ENCODE measurements around the gene NUCKS1. TPM values are rescaled to one million over a fixed set of nuclear protein-coding genes. Genes with fewer than 3 reads are reported as not detected.

NUCKS1 gene
- total RNA-seq, 1 experiment from 2014 or later, result 195 TPM

DNA sequence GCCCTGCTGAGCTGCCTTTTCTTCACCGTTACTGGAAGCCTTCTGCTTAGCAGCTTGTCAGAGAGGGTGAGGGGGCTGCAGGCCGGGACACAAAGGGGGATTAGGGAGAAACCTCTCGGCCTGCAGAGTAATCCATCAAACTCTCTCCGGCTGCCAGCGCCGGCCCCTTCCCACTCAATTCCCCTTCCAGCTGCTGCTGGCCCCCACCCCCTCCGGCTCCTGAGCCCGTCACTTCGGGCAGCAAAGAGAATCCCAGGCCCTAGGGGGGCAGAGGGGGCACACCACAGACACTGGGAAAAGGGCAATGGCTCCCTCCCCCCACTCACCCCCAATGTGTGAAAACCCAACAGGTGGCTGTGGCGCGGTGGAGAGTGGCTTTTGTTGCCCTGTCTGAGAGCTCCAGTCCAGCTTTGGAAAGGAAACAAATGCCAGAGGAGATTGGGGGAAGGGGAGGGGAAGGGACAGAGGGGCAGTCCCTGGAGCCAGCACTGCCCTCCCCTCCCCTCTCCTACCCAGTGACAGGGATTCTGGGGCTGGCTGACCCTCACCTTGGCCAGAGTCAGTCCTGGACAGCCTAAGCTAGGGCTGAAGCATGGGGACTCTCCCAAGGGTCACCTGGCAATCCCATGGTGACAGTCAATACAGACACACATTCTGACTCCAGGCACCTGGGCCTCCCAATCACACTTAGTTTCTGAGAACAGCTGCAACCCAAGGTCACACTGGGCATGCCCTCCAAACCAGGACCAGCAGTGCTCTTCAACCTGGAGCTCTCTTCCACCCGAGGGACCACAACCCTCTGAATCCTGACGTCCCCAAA is 79.2 kb downstream of the NUCKS1 start:
- DNase-seq (ENCODE audit: low spot score), result no peak

GRCh38 chr1:205670150-205670446 is 79.9 kb downstream of the NUCKS1 start:
- DNase-seq (ENCODE audit: low spot score), result no peak

DNA sequence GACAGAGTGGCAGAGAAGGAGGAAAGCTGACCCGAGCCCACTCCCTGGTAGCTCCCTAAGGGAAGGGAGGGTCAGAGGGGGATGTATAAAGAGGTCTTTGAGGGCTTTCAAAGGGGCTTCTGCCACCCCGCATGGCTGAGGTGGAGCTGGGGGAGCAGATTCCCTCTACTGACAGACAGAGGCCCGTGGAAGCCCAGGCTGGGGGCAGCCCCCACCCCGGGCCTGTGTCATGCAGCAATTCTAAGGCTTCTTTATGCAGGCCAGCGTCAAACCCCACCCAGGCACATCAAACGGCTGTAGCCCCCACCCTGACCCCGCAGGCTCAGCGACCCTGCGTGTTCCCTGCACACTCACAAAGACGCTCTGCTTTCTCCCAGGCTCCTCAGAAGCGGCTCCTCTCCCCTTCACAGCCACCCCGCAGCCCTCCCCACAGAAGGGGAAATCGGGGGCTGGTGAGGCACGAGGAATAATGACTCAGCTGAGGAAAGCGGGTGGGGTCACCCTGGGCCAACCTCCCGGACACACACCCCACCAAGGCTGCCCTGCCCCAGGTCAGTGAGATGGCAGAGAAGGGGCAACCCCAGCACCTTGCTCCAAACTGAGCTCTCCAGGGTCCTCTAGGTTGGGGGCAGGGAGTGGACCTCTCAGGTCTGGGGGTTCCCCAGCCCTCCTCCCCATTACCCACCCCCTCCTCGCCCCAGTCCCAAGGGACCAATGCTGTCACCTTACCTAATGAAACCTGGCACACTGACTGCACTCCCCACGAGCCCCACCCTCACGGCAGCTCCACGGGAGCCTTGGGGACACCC is 80.4 kb downstream of the NUCKS1 start:
- DNase-seq (ENCODE audit: low spot score), result no peak

DNA sequence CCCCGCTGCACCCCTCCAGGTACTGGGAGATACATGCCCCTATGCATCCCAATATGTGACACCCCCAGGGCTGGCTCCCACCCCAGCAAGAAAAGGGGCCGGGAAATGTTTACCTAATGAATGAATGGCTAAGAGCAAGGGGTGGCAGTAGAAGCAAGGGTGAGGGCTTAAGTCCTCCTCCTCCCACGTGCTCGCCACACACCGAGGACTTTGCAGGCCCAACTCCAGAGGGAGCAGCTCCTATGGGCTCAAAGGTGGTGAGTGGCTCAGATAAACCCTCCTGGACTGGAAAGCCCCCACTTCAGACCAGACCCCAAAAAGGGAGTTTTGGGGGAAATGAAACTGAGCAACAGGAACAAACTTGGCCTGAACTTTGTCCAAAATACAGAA is 81.0 kb downstream of the NUCKS1 start:
- DNase-seq (ENCODE audit: low spot score), result no peak

- no peak for DNase-seq (ENCODE audit: low spot score)
Observed at GRCh38 chr1:205667909-205668643, 81.9 kb downstream of the NUCKS1 start.

GRCh38 chr1:205666372-205667166 is 83.4 kb downstream of the NUCKS1 start:
- no peak for DNase-seq (ENCODE audit: low spot score)

GRCh38 chr1:205665201-205666045 is 84.6 kb downstream of the NUCKS1 start:
- DNase-seq (ENCODE audit: low spot score), result no peak

GRCh38 chr1:205664399-205665017 is 85.5 kb downstream of the NUCKS1 start:
- DNase-seq (ENCODE audit: low spot score), result no peak

DNA sequence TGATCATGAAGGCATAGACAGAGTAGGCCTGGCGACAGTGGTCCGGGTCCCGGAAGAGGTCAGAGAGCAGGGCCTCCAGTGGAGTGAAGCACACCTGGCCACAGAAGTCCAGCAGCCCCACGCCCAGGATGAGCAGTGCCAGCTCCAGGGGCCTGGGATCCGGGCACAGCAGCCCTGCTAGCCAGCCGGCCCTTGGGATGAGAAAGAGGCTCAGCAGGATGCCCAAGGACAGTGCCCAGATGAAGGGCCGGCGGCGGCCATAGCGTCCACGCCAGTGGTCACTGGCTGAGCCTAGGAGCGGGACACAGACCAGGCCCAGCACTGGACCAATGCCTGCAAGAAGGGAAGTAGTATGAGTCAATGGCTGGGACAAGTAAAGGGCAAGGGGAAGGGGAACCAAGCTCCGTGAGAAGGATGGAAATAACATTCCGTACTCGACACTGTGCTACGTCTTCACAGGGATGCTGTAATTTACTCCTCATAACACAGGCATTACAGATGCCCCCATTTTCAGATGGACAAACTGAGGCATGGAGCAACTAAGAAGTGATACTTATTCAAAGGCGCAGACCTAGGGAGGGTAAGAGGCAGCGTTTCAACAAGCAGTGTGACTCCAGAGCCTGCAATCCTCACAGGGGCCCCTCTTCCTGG is 86.6 kb downstream of the NUCKS1 start:
- no peak for DNase-seq (ENCODE audit: low spot score)

Other genes starting within 250 kb of the NUCKS1 start
- gene CDK18, start 245.5 kb downstream of the NUCKS1 start, total RNA-seq (2014; rRNA removed; shearing (Covaris generic)), result 0.72 and 4.4 TPM in 2 replicates
- 8.6 and 12.8 TPM in 2 replicates for gene ELK4, start 118.2 kb downstream of the NUCKS1 start, total RNA-seq (2014; rRNA removed; shearing (Covaris generic))
- gene SLC45A3, start 69.7 kb downstream of the NUCKS1 start, total RNA-seq (2014; rRNA removed; shearing (Covaris generic)), result 4.3 and 7.1 TPM in 2 replicates
- gene RAB29, start 25.3 kb upstream of the NUCKS1 start, total RNA-seq (2014; rRNA removed; shearing (Covaris generic)), result 15.5 and 15.8 TPM in 2 replicates
- gene SLC41A1, start 63.0 kb upstream of the NUCKS1 start, total RNA-seq (2014; rRNA removed; shearing (Covaris generic)), result 8.2 and 15.7 TPM in 2 replicates
- gene PM20D1, start 100.0 kb upstream of the NUCKS1 start, total RNA-seq (2014; rRNA removed; shearing (Covaris generic)), result not detected in 2 replicates
- gene SLC26A9, start 193.3 kb upstream of the NUCKS1 start, total RNA-seq (2014; rRNA removed; shearing (Covaris generic)), result not detected in 2 replicates

Measured in H4 (cell line).